ENCODE data around the gene GSG1L2. TPM values are rescaled to one million over a fixed set of nuclear protein-coding genes. Genes with fewer than 3 reads are reported as not detected.

The GSG1L2 gene
- total RNA-seq, 1 experiment from 2014 or later = not detected

DNA sequence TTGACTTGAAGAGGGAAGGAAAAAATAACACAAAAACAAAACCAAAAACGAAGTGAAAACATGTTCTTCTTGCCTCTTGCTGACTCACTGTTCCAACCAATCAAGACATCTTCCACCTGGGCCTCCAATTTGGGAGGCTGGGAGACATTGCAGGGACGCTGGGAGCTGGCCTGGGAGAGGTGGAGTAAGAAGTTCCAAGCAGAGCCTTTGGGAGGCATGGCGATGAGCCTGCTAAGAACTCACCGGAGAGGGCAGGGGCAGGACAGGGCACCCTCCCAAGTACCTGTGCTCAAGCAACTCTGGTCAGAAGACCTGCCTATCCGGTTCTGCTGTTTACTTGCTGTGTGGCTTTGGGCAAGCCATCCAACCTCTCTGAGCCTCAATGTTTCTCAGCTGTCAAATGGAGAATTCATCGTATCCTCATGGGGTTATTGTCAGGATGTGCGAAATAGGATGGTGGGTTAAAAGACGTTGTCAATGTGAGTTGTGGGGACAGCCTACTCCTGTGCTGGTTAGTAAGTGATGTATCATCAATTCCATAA lies 3.0 kb upstream of the GSG1L2 start:
- intact Hi-C loops (cut with micrococcal nuclease; ENCODE audit: unreplicated experiment) = loop anchor here (5.0 kb wide), 1 partner anchor 62 kb away; no protein-coding TSS in a partner anchor
- no peak overlapping the region for H3K4me3 Mint-ChIP-seq (ENCODE audit: low read depth, unreplicated experiment)
- H3K4me1 Mint-ChIP-seq (ENCODE audit: low read depth, unreplicated experiment) = peaks cover 8% of the 10 kb centered on the region
- TF ChIP-seq, protein P1, sequence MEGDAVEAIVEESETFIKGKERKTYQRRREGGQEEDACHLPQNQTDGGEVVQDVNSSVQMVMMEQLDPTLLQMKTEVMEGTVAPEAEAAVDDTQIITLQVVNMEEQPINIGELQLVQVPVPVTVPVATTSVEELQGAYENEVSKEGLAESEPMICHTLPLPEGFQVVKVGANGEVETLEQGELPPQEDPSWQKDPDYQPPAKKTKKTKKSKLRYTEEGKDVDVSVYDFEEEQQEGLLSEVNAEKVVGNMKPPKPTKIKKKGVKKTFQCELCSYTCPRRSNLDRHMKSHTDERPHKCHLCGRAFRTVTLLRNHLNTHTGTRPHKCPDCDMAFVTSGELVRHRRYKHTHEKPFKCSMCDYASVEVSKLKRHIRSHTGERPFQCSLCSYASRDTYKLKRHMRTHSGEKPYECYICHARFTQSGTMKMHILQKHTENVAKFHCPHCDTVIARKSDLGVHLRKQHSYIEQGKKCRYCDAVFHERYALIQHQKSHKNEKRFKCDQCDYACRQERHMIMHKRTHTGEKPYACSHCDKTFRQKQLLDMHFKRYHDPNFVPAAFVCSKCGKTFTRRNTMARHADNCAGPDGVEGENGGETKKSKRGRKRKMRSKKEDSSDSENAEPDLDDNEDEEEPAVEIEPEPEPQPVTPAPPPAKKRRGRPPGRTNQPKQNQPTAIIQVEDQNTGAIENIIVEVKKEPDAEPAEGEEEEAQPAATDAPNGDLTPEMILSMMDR (IDR thresholded peaks at IDR 0.05; ENCODE audit: unreplicated experiment) = no peak
- no peaks in the 10 kb centered on the region for H3K9me3 Mint-ChIP-seq (ENCODE audit: low read depth, unreplicated experiment)
- H3K36me3 Mint-ChIP-seq (ENCODE audit: insufficient read depth, unreplicated experiment) = no peaks in the 10 kb centered on the region
- CTCF ChIA-PET = no interaction called here
- BruUV-seq (replicated peaks) = no TSS peak
- DNase-seq = no peak
- H3K27ac Mint-ChIP-seq (ENCODE audit: unreplicated experiment) = no peak overlapping the region
- no peaks in the 10 kb centered on the region for H3K27me3 Mint-ChIP-seq (ENCODE audit: unreplicated experiment)

DNA sequence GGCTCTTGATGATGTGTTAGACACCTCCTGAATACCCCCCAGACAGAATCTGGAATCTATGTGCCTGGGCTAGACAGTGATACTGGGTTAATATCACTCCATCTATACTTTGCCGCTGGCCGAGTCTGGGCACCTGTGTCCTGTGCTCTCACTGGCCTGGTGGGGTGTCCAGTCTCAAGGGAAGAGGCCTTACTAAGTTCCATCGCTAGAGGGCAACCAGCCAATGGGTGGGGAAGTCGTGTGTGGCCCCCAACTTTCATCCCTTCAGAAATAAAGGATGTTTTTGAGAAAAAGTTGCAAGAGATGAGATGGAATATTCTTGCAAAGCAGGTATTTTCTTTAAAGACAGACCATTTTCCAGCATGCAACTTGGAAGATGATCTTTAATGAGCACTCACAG lies 2.2 kb upstream of the GSG1L2 start:
- CTCF ChIA-PET = no interaction called here
- H3K9me3 Mint-ChIP-seq (ENCODE audit: low read depth, unreplicated experiment) = no peaks in the 10 kb centered on the region
- no peak overlapping the region for H3K27ac Mint-ChIP-seq (ENCODE audit: unreplicated experiment)
- no TSS peak for BruUV-seq (replicated peaks)
- H3K36me3 Mint-ChIP-seq (ENCODE audit: insufficient read depth, unreplicated experiment) = no peaks in the 10 kb centered on the region
- H3K4me1 Mint-ChIP-seq (ENCODE audit: low read depth, unreplicated experiment) = peaks cover 9% of the 10 kb centered on the region
- TF ChIP-seq, protein P1 (IDR thresholded peaks at IDR 0.05; ENCODE audit: unreplicated experiment) = peak; percentile 21
- no peak overlapping the region for H3K4me3 Mint-ChIP-seq (ENCODE audit: low read depth, unreplicated experiment)
- no peak for DNase-seq
- H3K27me3 Mint-ChIP-seq (ENCODE audit: unreplicated experiment) = no peaks in the 10 kb centered on the region
- intact Hi-C loops (cut with micrococcal nuclease; ENCODE audit: unreplicated experiment) = no loop called here

DNA sequence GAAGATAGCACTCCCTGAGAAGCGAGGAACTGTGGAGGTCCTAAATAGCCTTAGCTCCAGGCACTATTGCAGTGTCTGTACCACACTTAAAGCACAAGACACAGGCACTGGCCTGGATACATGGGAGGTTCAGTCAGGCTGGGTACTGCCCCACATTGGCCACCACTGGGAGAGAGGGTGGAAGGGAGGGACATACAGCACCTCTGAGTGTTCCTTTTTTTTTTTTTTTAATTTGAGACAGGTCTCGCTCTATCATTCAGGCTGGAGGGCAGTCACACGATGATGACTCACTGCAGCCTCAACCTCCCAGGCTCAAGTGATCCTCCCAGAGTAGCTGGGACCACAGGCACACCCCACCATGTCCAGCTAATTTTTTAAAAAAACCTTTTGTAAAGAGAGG lies 1.4 kb downstream of the GSG1L2 start:
- no peak overlapping the region for H3K4me3 Mint-ChIP-seq (ENCODE audit: low read depth, unreplicated experiment)
- CTCF ChIA-PET = interaction anchor here (0.6 kb wide), 1 partner anchor 99 kb away, joined by 3 read pairs; no protein-coding TSS in a partner anchor
- intact Hi-C loops (cut with micrococcal nuclease; ENCODE audit: unreplicated experiment) = no loop called here
- no peaks in the 10 kb centered on the region for H3K9me3 Mint-ChIP-seq (ENCODE audit: low read depth, unreplicated experiment)
- peaks cover 23% of the 10 kb centered on the region for H3K4me1 Mint-ChIP-seq (ENCODE audit: low read depth, unreplicated experiment)
- no peaks in the 10 kb centered on the region for H3K27me3 Mint-ChIP-seq (ENCODE audit: unreplicated experiment)
- no peaks in the 10 kb centered on the region for H3K36me3 Mint-ChIP-seq (ENCODE audit: insufficient read depth, unreplicated experiment)
- H3K27ac Mint-ChIP-seq (ENCODE audit: unreplicated experiment) = no peak overlapping the region
- DNase-seq = no peak
- no TSS peak for BruUV-seq (replicated peaks)
- TF ChIP-seq, protein P1 (IDR thresholded peaks at IDR 0.05; ENCODE audit: unreplicated experiment) = no peak

DNA sequence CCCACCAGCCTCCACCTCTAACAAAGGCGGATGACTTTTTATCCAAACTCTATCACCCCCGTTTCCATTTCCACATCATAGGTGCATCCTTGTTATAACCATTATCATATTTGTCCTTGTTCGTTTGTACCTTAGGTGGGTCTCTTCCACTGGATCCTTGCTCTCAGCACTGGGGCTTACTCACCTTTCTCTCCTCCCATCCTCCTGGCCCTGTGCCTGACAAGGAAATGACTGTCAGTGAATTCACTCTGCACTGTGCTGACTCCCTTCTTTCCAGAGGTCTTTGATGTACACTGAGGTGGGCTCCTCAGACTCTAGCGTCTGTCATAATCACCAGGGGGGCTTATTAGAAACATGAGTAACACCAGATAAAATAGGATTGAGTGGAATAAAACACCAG lies 3.1 kb downstream of the GSG1L2 start:
- no peak overlapping the region for H3K4me3 Mint-ChIP-seq (ENCODE audit: low read depth, unreplicated experiment)
- BruUV-seq (replicated peaks) = no TSS peak
- CTCF ChIA-PET = no interaction called here
- intact Hi-C loops (cut with micrococcal nuclease; ENCODE audit: unreplicated experiment) = no loop called here
- peak overlapping the region; percentile 33 for H3K27ac Mint-ChIP-seq (ENCODE audit: unreplicated experiment)
- TF ChIP-seq, protein P1 (IDR thresholded peaks at IDR 0.05; ENCODE audit: unreplicated experiment) = no peak
- H3K4me1 Mint-ChIP-seq (ENCODE audit: low read depth, unreplicated experiment) = peaks cover 23% of the 10 kb centered on the region
- H3K36me3 Mint-ChIP-seq (ENCODE audit: insufficient read depth, unreplicated experiment) = no peaks in the 10 kb centered on the region
- DNase-seq = no peak
- no peaks in the 10 kb centered on the region for H3K27me3 Mint-ChIP-seq (ENCODE audit: unreplicated experiment)
- H3K9me3 Mint-ChIP-seq (ENCODE audit: low read depth, unreplicated experiment) = no peaks in the 10 kb centered on the region

Data from Calu3 (cell line).